Stimulated activated CD8-positive, alpha-beta memory T cell treated with anti-CD3 and anti-CD28 coated beads, Interleukin-12 subunit alpha, Interleukin-12 subunit beta, amount 100 ng/mL, for 1 hour (primary cell): ENCODE data around the gene THOC6.

Experiments used
- DNase-seq: peaks from one replicate; pipeline ENCODE4 v3.0.0-alpha.2; 2020; ENCODE audit warnings: low read depth

The THOC6 gene

DNA sequence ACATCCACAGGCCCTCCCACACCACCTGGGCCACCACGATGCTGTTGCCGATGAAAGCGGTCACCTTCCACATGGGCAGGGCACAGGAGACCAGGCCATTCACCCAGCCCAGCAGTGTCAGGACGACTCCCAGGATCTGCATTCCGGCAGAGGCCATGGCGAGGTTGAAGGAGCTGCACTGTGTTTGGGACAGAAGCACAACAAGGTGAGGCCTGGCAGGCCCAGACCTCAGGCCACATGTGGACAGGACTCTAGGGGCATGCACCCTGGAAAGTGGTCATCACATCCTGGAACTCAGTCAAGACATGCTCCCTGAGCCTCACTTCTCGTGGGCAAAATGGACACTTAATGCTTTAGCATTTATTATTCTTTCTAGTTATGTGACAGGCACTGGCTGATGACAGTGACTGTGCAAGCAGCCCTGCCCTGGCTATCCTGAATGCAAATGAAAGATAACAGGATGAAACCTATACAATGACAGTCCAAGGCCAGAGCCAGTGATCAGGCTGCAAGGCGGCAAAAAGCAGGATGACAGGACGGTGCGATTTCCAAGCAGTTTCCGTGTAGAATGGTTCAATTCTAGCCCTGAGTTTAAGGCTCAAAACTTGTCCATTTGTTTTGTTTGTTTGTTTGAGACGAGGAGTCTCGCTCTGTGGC lies 7.8 kb upstream of the THOC6 start:
- no peak for DNase-seq

DNA sequence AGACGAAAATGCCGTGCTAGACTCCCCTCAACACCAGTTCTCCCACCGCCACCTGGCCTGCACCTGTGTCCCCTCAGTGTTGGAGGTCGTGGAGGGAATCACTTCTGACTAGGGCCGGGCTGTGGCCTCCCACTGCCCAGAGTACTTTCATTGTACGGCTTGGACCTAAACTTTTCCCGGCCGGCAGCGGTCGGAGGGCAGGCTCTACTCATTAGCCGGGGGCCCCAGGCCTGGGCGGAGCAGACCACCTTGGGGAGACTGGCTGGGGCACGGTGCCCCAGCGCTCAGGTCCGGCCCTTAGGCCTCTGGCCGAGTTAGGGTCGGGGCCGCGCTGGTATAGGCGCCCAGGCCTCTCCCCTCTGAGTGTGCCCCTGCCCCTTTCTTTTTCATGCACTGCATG lies 6.5 kb upstream of the THOC6 start:
- no peak for DNase-seq

DNA sequence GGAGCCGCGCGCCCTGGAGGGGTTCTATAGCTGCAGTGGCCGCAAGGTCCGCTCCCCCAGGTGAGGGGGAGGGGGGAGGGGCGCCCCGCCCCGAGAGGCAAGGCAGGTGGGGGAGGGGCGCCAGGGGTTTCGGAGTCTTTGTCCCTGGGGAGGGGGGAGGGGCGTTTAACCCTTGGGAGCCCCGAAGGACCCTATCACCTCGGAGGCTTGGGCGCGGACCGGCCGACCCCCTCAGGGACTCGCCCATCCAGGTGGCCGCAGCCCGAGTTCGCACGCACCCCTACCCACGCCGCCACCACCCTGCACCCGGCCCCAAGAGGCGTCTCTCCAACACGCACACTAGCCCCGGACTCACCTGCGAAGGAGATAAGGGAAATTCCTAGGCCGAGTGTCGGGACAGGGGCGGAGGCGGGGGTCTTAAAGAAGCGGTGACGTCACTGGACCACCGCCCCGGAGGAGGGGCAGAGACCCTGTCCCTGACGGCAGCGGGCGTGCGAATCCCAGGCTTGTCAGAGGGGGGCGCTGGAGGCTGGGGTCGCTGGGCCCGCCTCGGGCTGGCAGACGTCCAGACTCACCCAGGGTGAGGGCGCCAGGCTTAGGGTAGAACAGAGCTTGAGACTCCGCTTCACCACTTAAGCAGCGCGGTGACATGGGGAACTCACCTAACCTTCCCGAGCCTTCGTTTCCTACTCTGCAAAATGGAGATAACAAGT lies 5.9 kb upstream of the THOC6 start, which contains the start of gene CLDN6:
Gene CLDN6 (minus strand): TSS at position 390 of the 713 bp plus-strand sequence. CDS start 2,162 bp downstream, outside the sequence.
- no peak for DNase-seq

DNA sequence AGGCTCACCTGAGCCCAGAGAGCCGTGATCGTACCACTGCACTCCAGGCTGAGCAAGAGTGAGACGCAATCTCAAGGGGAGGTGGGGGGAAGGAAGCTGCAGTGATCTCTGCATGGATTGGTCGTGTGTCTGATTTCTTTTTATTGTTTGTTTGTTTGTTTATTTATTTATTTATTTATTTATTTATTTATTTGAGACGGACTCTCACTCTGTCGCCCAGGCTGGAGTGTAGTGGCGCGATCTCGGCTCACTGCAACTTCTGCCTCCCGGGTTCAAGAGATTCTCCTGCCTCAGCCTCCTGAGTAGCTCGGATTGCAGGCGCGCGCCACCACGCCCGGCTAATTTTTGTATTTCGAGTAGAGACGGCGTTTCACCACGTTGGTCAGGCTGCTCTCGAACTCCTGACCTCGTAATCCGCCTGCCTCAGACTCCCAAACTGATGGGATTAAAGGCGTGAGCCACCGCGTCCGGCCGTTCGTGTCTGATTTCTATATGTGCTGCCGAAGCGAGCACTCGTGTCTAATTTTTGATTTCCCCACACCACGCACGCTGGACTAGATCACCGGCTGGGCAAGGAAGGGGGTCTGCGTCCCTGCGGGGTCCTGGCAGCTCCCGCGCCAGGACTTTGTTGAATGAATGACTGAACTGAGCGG lies 4.1 kb upstream of the THOC6 start:
- no peak for DNase-seq

DNA sequence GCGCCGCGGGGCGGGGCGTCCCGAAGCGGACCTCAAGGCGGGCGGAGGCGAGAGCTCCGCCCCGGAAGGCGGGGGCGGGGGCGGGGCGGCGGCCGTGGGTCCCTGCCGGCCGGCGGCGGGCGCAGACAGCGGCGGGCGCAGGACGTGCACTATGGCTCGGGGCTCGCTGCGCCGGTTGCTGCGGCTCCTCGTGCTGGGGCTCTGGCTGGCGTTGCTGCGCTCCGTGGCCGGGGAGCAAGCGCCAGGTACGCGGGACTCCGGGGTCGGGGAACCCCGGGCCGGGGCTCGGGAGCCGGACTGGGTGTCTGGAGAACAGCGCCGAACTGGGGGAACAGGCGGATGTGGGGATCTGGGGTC lies 3.6 kb upstream of the THOC6 start, which contains the start of gene TNFRSF12A:
Gene TNFRSF12A (plus strand): TSS at position 122 of the 357 bp plus-strand sequence. CDS start 30 bp downstream, at position 152.
- DNase-seq = peak; percentile 50

DNA sequence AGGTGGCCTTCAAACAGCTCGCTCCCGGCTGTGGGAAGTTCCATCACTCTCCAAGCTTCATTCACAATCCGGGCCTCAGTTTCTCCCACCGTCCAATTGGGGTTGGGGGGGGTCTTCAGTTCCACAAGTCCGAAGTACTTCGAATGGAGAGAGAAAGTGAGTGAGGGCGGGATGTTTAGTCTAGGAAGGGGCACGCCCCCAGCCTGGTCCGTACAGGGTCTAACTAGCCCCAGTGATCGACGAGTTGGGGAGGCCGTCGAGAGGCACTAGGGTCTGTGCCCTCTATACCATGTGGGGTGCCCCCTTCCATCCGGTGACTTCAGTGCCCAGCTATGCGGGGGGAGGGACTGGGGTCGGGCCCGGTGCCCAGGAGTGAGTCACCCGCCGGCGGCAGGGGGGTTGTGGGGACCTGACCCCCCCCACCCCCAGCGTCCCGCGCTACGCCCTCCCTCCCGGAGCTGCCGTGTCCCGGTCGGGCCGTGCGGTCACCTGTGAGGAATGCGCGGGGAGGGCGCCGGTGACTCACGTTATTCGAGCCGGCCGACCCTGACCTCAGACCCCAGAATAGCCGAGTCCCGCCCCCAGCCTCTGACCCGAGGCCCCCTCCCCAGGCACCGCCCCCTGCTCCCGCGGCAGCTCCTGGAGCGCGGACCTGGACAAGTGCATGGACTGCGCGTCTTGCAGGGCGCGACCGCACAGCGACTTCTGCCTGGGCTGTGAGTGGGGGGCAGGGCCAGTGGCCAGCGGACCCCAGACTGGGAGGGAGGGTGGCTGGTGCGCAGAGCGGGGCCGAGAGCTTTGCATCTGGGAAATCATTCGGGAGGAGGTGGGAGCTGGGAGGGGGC lies 3.0 kb upstream of the THOC6 start:
- peak; percentile 52 for DNase-seq

DNA sequence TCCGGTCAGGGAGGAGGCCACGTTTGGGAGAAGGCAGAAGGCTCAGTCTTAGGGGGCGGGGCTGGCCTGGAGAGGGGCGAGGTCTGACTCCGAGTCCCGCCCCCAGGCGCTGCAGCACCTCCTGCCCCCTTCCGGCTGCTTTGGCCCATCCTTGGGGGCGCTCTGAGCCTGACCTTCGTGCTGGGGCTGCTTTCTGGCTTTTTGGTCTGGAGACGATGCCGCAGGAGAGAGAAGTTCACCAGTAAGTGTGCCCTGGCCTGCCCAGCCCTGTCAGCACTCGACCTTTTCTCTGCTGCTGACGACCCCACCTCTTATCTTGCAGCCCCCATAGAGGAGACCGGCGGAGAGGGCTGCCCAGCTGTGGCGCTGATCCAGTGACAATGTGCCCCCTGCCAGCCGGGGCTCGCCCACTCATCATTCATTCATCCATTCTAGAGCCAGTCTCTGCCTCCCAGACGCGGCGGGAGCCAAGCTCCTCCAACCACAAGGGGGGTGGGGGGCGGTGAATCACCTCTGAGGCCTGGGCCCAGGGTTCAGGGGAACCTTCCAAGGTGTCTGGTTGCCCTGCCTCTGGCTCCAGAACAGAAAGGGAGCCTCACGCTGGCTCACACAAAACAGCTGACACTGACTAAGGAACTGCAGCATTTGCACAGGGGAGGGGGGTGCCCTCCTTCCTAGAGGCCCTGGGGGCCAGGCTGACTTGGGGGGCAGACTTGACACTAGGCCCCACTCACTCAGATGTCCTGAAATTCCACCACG lies 2.2 kb upstream of the THOC6 start:
- peak; percentile 62 for DNase-seq

DNA sequence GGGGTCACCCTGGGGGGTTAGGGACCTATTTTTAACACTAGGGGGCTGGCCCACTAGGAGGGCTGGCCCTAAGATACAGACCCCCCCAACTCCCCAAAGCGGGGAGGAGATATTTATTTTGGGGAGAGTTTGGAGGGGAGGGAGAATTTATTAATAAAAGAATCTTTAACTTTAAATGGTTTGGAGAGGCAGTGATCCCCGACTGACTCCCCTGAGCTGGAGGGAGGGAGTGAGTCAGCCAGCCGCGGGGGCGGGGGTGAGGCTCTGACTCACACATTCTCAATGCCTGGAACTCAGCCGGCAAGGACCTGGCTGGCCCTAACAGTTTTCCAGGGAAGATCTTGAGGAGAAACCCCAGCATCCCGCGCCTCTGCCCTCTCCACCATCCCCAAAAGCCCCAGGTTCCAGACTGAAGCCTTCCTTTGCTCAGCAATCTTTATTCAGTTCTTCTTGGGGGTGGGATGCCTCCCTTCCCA lies 1.6 kb upstream of the THOC6 start:
- DNase-seq = peak; percentile 86

DNA sequence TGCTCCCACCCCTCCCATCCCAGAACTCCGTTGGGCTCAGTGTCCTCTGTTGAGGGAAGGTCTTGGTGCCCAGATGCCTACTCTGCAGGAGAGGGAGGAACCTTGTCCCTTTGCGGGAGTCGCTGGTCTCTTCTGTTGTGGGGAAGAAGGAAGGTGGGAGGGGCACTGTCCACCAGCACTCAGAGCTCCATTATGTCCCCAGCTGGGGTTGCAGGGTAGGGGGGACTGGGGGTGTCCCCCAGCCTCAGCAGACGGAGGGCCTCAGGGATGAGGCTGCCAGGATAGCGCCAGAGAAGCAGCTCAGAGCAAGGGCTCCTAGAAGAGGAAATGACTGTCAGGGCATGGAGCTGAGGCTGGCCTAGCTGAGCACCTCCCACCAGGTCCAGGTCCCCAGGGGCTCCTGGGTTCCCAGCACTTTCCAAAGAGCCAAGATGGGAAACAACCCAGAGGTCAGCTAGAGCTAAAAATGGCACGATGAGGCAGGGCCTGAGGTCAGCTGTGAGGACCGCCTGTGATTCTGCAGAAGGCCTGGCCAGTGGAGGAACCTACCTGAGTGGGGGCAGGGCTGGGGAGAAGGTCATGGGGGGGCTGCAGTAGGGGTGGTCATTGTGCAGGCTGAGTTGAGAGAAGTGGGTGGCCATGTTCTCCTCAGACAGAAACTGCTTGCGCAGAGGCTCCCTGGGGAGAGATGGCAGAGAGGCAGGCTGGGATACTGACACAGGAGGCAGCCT lies 986 bp upstream of the THOC6 start:
- no peak for DNase-seq

DNA sequence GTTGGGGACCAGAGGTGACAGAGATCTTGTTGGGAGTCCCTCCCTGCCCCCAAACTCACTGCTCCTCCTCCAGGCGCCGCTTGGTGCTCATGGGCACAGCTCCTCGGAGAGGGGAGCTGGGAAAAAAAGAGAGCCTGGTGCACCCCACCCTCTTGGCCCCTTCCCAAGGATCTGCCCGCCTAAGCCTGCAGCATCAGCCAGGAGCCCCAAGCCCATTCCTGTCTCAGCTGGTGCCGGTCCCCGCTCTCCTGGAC lies 493 bp upstream of the THOC6 start:
- no peak for DNase-seq

DNA sequence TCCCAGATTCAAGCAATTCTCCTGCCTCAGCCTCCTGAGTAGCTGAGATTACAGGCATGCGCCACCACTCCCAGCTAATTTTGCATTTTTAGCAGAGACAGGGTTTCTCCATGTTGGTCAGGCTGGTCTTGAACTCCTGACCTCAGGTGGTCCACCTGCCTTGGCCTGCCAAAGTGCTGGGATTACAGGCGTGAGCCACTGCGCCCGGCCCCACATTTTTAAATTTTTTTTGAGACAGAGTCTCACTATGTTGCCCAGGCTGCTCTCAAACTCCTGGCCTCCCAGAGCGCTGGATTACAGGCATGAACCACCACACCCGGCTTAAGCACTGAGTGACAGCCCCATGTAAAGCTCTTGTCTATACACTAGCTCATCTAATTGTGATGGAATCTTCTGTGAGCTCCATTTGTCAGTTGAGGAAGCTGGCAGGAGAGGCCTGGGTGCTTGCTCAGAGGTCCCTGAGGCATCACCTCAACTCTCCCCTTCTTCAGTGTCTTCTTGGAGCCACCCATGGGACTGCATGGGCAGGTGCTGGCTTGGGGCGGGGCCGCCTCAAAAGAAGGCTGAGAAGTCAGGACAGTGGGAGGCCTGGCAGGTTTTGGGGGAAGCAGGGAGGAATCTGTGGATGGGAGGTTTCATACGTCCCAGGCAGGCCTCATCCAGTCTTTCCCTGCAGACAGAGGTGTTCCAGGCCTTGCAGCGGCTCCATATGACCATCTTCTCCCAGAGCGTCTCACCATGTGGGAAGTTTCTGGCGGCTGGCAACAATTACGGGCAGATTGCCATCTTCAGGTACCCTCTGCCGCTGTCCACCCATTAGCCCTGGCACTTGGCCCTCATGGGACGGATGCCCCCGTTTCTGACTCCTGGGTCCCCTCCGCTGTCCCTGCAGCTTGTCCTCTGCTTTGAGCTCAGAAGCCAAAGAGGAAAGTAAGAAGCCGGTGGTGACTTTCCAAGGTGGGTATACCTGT lies 1.5 kb downstream of the THOC6 start:
- DNase-seq = no peak

DNA sequence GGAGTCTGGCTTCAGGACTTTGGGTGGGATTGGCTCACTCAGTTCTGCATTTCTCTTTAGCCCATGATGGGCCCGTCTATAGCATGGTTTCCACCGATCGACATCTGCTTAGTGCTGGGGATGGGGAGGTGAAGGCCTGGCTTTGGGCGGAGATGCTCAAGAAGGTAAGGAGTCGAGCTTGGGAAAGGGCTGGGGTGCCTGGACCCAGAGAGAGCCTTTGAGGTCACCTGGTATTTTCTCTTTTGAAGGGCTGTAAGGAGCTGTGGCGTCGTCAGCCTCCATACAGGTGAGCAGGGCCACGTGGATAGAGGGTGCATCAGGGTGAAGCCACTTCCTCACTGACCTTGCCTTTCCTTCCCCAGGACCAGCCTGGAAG lies 2.2 kb downstream of the THOC6 start:
- no peak for DNase-seq

DNA sequence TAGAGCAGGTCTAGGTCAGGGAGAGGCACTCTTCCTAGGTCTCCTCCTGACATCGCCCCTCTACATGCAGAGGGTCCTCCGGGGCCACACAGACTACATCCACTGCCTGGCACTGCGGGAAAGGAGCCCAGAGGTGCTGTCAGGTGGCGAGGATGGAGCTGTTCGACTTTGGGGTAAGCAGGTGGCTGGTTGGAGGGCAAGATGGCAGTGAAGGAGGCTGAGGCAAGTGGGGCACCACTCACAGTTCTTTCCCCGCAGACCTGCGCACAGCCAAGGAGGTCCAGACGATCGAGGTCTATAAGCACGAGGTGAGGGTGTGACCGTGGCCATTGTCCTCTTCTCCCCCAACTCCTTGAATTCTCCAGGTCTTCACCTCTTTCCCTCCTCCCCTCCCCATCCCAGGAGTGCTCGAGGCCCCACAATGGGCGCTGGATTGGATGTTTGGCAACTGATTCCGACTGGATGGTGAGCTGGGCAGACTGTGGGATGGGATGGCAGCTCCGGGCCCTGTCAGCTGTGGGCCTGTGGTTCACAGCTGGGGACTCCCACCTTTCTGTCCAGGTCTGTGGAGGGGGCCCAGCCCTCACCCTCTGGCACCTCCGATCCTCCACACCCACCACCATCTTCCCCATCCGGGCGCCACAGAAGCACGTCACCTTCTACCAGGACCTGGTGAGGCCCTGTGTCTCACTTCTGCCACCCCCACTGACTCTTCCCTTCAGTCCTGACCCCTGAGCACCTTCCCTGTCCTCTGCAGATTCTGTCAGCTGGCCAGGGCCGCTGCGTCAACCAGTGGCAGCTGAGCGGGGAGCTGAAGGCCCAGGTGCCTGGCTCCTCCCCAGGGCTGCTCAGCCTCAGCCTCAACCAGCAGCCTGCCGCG lies 3.0 kb downstream of the THOC6 start:
- DNase-seq = no peak

DNA sequence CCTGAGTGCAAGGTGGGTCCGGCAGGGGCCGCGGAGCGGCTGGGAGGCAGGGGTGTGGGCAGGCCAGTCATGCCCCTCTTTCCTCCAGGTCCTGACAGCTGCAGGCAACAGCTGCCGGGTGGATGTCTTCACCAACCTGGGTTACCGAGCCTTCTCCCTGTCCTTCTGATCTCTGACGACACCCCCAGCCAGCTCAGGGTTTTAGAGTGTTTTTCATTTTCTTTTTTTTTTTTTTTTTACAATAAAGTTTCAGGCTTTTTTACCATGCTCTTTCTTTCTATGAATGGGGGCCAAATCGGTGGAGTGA lies 3.6 kb downstream of the THOC6 start:
- DNase-seq = no peak

DNA sequence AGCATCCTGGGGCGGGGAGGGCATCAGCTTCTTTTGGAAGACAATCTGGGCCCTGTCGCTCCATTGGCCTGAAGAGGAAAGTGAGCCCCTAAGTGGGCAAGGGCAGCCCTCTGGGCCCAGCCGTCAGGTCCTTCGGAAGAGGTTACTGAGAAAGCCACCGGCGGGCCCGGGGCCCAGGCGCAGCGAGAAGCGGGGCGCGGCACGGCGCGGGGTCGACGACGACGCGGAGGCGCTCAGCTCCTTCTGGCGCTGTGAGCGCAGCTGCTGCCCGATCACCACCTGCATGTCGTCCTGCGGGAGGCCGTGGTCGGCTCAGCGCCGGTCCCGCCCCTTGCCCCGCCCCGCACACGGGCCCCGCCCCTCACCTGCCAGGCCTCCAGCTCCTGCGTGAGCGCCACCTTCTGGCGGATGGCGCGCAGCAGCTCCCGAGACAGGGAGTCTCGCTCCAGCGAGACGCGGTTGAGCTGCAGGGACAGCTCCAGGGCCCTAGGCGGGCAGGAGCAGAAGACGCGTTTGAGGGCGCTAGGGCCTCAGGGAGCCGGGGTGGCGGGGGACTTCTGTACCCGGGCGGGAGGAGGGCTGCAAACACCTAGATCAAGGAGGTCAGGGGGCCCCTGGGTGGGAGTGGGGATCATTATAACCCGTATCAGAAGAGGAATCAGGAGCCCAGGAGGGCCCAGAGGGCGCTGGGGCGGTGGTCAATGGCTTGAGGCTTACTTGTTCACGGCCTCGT lies 4.3 kb downstream of the THOC6 start:
- DNase-seq = peak; percentile 77

DNA sequence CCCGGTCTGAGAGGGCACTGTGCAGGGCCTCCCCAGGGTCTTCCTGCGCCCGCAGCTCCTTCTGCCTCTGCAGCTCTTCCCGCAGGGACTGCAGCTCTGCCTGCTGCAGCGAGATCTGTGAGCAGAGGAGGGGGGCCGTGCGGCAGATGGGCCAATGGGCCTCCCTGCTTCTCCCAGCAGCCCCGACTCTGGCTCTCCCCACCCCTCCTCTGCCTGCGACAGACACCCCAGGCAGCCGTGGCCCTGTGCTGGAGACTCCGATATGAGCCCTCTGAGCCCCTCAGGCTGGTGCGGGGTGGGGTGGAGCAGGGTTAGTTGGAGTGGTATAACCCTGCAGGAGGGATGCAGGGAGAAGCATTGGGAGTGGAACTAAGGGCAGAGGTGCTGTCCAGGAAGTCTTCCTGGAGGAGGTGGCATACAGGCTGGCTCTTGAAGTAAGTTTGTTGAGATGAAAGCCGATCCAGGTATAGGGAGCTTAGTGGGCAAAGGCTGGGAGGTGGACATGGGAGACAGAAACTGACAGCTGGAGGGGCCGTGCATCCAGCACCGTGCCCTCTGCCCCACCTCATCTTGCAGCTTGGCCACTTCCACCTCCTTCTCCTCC lies 5.0 kb downstream of the THOC6 start:
- no peak for DNase-seq

DNA sequence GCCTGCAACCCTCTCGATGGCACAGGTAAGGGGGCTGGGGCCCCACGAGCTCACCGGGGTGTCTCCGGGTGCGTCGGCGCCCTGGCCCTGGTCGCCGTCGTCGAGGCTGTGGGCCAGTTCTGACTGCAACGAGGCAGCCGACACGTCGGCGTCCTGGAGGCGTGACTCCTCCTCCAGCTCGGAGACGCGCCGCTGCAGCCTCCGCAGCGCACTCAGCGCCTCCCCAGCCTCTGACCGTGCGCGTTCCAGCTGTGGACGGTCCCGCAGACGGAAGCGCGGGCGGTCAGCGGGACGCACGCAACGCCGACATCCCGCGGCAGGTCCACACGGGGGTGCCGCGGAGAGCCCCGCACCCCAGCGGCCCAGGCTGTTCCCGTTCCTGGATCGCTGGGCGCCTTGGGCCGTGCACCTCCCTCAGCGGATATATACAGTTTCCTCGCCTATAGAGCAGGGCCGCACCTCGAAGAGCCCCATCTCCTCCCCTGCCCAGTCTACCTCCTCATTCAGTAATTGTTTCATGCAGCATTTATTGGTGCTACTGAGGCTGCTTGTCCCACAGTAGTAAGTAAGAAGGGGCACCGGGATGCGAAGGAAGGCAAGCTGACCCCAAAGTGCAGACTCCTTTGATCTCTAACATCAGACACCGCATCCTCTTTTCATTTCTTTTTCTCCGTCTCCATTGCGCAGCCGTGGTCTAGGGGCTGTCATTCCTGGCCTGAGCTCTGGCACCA lies 5.8 kb downstream of the THOC6 start:
- DNase-seq = no peak
